Measurements from ENCODE around the gene POLR3A.

DNA sequence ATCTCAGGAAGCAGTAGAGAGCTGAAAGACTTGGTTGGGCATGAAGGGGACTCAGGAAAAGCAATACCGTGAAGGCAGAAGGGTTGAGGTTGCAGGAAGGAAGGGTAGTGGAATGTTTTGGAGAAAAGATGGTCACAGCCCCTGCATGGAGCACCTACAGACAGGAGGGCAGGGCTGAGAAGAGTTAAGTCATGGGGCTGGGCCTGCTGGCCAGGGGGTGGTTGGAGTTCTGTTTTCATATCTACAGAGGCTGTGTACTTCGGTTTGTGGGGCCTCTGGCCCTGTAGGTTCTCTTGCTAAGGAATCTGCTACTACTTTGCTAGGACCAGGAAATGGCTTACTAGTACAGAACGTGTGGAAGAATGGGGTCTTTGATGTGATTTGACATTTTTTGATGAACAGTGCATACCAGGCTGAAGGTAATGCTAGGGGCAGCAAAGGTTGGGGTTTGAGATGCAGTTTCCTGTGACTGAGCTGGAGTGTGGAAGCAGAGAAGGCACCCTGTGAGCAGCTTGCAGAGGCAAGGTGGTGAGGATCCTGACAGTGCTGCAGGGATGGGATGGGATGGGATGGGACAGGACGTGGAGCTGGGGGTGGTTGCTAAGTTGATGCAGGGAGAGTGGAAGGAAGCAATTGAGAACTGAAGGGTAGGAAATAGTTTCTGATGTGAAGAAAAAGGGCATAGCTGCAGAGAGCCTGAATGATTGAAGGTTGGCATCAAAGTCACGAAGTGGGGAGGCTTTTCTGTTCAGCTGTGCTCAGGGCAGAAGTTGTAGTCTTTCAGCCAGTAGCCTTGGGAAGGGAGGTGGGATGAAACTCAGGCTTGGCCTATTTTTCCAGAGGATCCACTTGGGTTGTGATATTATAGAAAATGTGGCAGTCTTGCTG, 12.1 kb upstream of the POLR3A start:
- TF ChIP-seq, protein P1, sequence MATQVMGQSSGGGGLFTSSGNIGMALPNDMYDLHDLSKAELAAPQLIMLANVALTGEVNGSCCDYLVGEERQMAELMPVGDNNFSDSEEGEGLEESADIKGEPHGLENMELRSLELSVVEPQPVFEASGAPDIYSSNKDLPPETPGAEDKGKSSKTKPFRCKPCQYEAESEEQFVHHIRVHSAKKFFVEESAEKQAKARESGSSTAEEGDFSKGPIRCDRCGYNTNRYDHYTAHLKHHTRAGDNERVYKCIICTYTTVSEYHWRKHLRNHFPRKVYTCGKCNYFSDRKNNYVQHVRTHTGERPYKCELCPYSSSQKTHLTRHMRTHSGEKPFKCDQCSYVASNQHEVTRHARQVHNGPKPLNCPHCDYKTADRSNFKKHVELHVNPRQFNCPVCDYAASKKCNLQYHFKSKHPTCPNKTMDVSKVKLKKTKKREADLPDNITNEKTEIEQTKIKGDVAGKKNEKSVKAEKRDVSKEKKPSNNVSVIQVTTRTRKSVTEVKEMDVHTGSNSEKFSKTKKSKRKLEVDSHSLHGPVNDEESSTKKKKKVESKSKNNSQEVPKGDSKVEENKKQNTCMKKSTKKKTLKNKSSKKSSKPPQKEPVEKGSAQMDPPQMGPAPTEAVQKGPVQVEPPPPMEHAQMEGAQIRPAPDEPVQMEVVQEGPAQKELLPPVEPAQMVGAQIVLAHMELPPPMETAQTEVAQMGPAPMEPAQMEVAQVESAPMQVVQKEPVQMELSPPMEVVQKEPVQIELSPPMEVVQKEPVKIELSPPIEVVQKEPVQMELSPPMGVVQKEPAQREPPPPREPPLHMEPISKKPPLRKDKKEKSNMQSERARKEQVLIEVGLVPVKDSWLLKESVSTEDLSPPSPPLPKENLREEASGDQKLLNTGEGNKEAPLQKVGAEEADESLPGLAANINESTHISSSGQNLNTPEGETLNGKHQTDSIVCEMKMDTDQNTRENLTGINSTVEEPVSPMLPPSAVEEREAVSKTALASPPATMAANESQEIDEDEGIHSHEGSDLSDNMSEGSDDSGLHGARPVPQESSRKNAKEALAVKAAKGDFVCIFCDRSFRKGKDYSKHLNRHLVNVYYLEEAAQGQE (IDR thresholded peaks at IDR 0.05; ENCODE audit: low read depth, low read length), result no peak
- peak; percentile 42 for TF ChIP-seq POLR2AphosphoS5 (IDR thresholded peaks at IDR 0.05; ENCODE audit: low read depth, low read length)
- TF ChIP-seq CTCF (IDR thresholded peaks at IDR 0.05), result no peak
- no peak for TF ChIP-seq CHD2 (IDR thresholded peaks at IDR 0.05; ENCODE audit: low read length, partially characterized antibody)
- no peak for TF ChIP-seq RAD21 (IDR thresholded peaks at IDR 0.05; ENCODE audit: low read length)
- no peak for TF ChIP-seq GATA2 (CRISPR knock-in tag; IDR thresholded peaks at IDR 0.05)
- no peak for TF ChIP-seq SIN3A (IDR thresholded peaks at IDR 0.05; ENCODE audit: borderline replicate concordance, low read depth, low read length)
- TF ChIP-seq, protein P2, sequence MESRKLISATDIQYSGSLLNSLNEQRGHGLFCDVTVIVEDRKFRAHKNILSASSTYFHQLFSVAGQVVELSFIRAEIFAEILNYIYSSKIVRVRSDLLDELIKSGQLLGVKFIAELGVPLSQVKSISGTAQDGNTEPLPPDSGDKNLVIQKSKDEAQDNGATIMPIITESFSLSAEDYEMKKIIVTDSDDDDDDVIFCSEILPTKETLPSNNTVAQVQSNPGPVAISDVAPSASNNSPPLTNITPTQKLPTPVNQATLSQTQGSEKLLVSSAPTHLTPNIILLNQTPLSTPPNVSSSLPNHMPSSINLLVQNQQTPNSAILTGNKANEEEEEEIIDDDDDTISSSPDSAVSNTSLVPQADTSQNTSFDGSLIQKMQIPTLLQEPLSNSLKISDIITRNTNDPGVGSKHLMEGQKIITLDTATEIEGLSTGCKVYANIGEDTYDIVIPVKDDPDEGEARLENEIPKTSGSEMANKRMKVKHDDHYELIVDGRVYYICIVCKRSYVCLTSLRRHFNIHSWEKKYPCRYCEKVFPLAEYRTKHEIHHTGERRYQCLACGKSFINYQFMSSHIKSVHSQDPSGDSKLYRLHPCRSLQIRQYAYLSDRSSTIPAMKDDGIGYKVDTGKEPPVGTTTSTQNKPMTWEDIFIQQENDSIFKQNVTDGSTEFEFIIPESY (IDR thresholded peaks at IDR 0.05; ENCODE audit: borderline replicate concordance, low read depth), result no peak
- TF ChIP-seq TCF12 (IDR thresholded peaks at IDR 0.05), result no peak
- no peak for TF ChIP-seq IRF3 (IDR thresholded peaks at IDR 0.05; ENCODE audit: low read depth, low read length)
- TF ChIP-seq NFIC (IDR thresholded peaks at IDR 0.05; ENCODE audit: borderline replicate concordance), result no peak
- TF ChIP-seq, protein P3, sequence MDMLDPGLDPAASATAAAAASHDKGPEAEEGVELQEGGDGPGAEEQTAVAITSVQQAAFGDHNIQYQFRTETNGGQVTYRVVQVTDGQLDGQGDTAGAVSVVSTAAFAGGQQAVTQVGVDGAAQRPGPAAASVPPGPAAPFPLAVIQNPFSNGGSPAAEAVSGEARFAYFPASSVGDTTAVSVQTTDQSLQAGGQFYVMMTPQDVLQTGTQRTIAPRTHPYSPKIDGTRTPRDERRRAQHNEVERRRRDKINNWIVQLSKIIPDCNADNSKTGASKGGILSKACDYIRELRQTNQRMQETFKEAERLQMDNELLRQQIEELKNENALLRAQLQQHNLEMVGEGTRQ (IDR thresholded peaks at IDR 0.05; ENCODE audit: borderline replicate concordance, low read depth, low read length), result no peak

All from SK-N-SH (cell line).